GM23338 (cell line): Measurements from ENCODE around the gene NIT2. TPM values are rescaled to one million over a fixed set of nuclear protein-coding genes. Genes with fewer than 3 reads are reported as not detected.

ENCODE experiments used
- ATAC-seq: fragments of 200-7000 bp; cut with Tn5 transposase; 3 replicates; pipeline ENCODE4 v1.9.1; 2020
- DNase-seq: peaks from one replicate; pipeline ENCODE4 v3.0.0-alpha.2; 2015; ENCODE audit warnings: low spot score
- H2AFZ ChIP-seq: fragments of 200-600 bp; sonication (generic); 2 replicates; pipeline ENCODE4 v1.8.0; 2016; ENCODE audit warnings: antibody characterized with exemption, mild to moderate bottlenecking, moderate library complexity
- H3F3A ChIP-seq: fragments of 200-600 bp; sonication (generic); replicated peaks from 2 replicates; pipeline ENCODE4 v1.8.0; 2017; ENCODE audit warnings: antibody characterized with exemption, mixed run types, low read depth
- H3K27ac ChIP-seq: fragments of 200-600 bp; sonication (generic); 2 replicates; pipeline ENCODE4 v1.6.1; 2016; ENCODE audit warnings: low read depth
- H3K27me3 ChIP-seq: fragments of 200-600 bp; sonication (generic); 2 replicates; pipeline ENCODE4 v1.8.0; 2016; ENCODE audit warnings: mild to moderate bottlenecking, mixed run types, moderate library complexity; ENCODE audit not compliant: insufficient read depth
- H3K36me3 ChIP-seq: fragments of 200-600 bp; sonication (generic); 2 replicates; pipeline ENCODE4 v1.8.0; 2016; ENCODE audit warnings: mild to moderate bottlenecking; ENCODE audit not compliant: insufficient read depth
- H3K4me1 ChIP-seq: fragments of 200-600 bp; sonication (generic); 2 replicates; pipeline ENCODE4 v1.8.0; 2016; ENCODE audit warnings: mild to moderate bottlenecking, moderate library complexity; ENCODE audit not compliant: insufficient read depth
- H3K4me2 ChIP-seq: fragments of 200-600 bp; sonication (generic); 2 replicates; pipeline ENCODE4 v1.7.1; 2017; ENCODE audit warnings: mixed run types
- H3K4me3 ChIP-seq: fragments of 200-600 bp; sonication (generic); 2 replicates; pipeline ENCODE4 v1.6.1; 2016; ENCODE audit warnings: mixed run types
- H3K79me2 ChIP-seq: fragments of 200-600 bp; sonication (generic); replicated peaks from 2 replicates; pipeline ENCODE4 v1.8.0; 2017; ENCODE audit warnings: mild to moderate bottlenecking; ENCODE audit not compliant: insufficient read depth
- H3K9me2 ChIP-seq: fragments of 200-600 bp; sonication (generic); 2 replicates; pipeline ENCODE4 v1.8.0; 2017; ENCODE audit not compliant: insufficient read depth
- H4K20me1 ChIP-seq: fragments of 200-600 bp; sonication (generic); replicated peaks from 2 replicates; pipeline ENCODE4 v1.8.0; 2017; ENCODE audit warnings: mild to moderate bottlenecking; ENCODE audit not compliant: insufficient read depth
- H3K27ac Mint-ChIP-seq: 2 replicates; pipeline ENCODE4 v1.8.0; 2020; ENCODE audit warnings: inconsistent platforms, mild to moderate bottlenecking, moderate library complexity, mixed read lengths
- H3K27me3 Mint-ChIP-seq: 3 replicates; pipeline ENCODE4 v1.8.0; 2022; ENCODE audit warnings: low read depth, mild to moderate bottlenecking, moderate library complexity, mixed read lengths, inconsistent platforms; ENCODE audit not compliant: insufficient read depth, poor library complexity
- H3K36me3 Mint-ChIP-seq: 3 replicates; pipeline ENCODE4 v1.8.0; 2021; ENCODE audit warnings: low read depth, mild to moderate bottlenecking, inconsistent platforms, moderate library complexity, mixed read lengths
- H3K4me1 Mint-ChIP-seq: 3 replicates; pipeline ENCODE4 v1.8.0; 2020; ENCODE audit warnings: mild to moderate bottlenecking, inconsistent platforms, mixed read lengths
- H3K4me3 Mint-ChIP-seq: 3 replicates; pipeline ENCODE4 v1.8.0; 2021; ENCODE audit warnings: moderate library complexity, mild to moderate bottlenecking, inconsistent platforms, mixed read lengths
- H3K9me3 Mint-ChIP-seq: 3 replicates; pipeline ENCODE4 v1.8.0; 2020; ENCODE audit warnings: moderate library complexity, mild to moderate bottlenecking, inconsistent platforms, mixed read lengths
- CREB1 ChIP-seq: fragments of 250-450 bp; sonication (Bioruptor Pico); IDR thresholded peaks from 2 replicates; pipeline ENCODE4 v1.5.0; 2020; ENCODE audit warnings: low read depth, mild to moderate bottlenecking, moderate library complexity
- CTCF ChIP-seq, 2 experiments: fragments of 200-600 bp in 1 of 2; sonication (generic) in 1 of 2; conservative IDR thresholded peaks; 2 replicates each; pipeline versions ENCODE4 v1.5.1 to v1.6.1; 2016 to 2017; ENCODE audit warnings: antibody characterized with exemption in 2 of 2, low read depth in 2 of 2, mild to moderate bottlenecking in 2 of 2, moderate library complexity in 1 of 2
- ETS1 ChIP-seq: IDR thresholded peaks from 2 replicates; pipeline ENCODE4 v1.6.1; 2016; ENCODE audit warnings: antibody characterized with exemption
- EZH2 ChIP-seq: fragments of 200-600 bp; sonication (generic); IDR thresholded peaks from one replicate; pipeline ENCODE4 v1.8.0; 2017; ENCODE audit warnings: antibody characterized with exemption, mild to moderate bottlenecking, low read depth; ENCODE audit not compliant: unreplicated experiment
- EZH2phosphoT487 ChIP-seq: fragments of 200-600 bp; sonication (generic); IDR thresholded peaks from one replicate; pipeline ENCODE4 v1.8.1; 2018; ENCODE audit warnings: antibody characterized with exemption; ENCODE audit not compliant: unreplicated experiment
- JUNB ChIP-seq: IDR thresholded peaks from one replicate; pipeline ENCODE4 v1.6.1; 2016; ENCODE audit warnings: antibody characterized with exemption; ENCODE audit not compliant: unreplicated experiment
- NANOG ChIP-seq: IDR thresholded peaks from 2 replicates; pipeline ENCODE4 v1.6.1; 2016; ENCODE audit warnings: antibody characterized with exemption, borderline replicate concordance
- POLR2AphosphoS5 ChIP-seq: IDR thresholded peaks from 2 replicates; pipeline ENCODE4 v1.6.1; 2016; ENCODE audit warnings: antibody characterized with exemption, low read depth
- STAT1 ChIP-seq: IDR thresholded peaks from one replicate; pipeline ENCODE4 v1.6.1; 2016; ENCODE audit warnings: antibody characterized with exemption; ENCODE audit not compliant: unreplicated experiment
- ZNF114 ChIP-seq: fragments of 250-450 bp; sonication (Bioruptor Pico); IDR thresholded peaks from 2 replicates; pipeline ENCODE4 v1.5.0; 2020; ENCODE audit warnings: mild to moderate bottlenecking, moderate library complexity
- ZNF331 ChIP-seq: fragments of 250-450 bp; sonication (Bioruptor Pico); IDR thresholded peaks from 2 replicates; pipeline ENCODE4 v1.5.0; 2020; ENCODE audit warnings: low read depth, mild to moderate bottlenecking, moderate library complexity
- polyA plus RNA-seq: library from polyadenylated mRNA; unstranded; fragments of >200 nt; fragmentation: Nextera tagmentation; extraction: Ambion mirVana; gene quantifications from 2 replicates; pipeline ENCODE4 v1.2.1, GENCODE V29; 2016
- total RNA-seq: library from RNA; depleted of rRNA; stranded (reverse); fragments of >200 nt; shearing (Covaris generic); gene quantifications from 2 replicates; pipeline ENCODE4 v1.2.3, GENCODE V29; 2014

The NIT2 gene
- total and polyA plus RNA-seq, 2 experiments from 2014 or later: 19.2 to 53.7 TPM

GRCh38 chr3:100404250-100404548 is 69.6 kb downstream of the NIT2 start (continued):
- TF ChIP-seq EZH2phosphoT487 (no peak), STAT1 (no peak), CTCF (conservative IDR thresholded peaks at IDR 0.05; ENCODE audit: low read depth in 2 of 2) (no peak), ZNF331 (CRISPR knock-in tag) (no peak), POLR2AphosphoS5 (no peak), NANOG (no peak)

- Histone ChIP-seq H3K4me3 (no peak overlapping the region), H3K27ac (no peak overlapping the region)
- H3K36me3 Mint-ChIP-seq: peaks cover 49% of the 10 kb centered on the region
Observed at GRCh38 chr3:100407164-100407563, 72.6 kb downstream of the NIT2 start.

GRCh38 chr3:100407977-100408532 is 73.5 kb downstream of the NIT2 start:
- H3K4me1 Mint-ChIP-seq: peaks cover 22% of the 10 kb centered on the region
- no peaks in the 10 kb centered on the region for H3K27me3 Mint-ChIP-seq
- no peaks in the 10 kb centered on the region for H3K9me2 ChIP-seq
- H3K9me3 Mint-ChIP-seq: peaks cover 3% of the 10 kb centered on the region; the same call in 2 of the 3 replicates
- no peak overlapping the region for H3K4me3 ChIP-seq
- H3K27me3 ChIP-seq: no peaks in the 10 kb centered on the region
- no peak overlapping the region for H3K4me2 ChIP-seq
- H3F3A ChIP-seq: 0 out of 2 replicates have a peak, but pooled peaks cover 4% of the 10 kb centered on the region
- H4K20me1 ChIP-seq: 0 out of 2 replicates have a peak, but pooled peaks cover 5% of the 10 kb centered on the region
- H3K4me3 Mint-ChIP-seq: no peak overlapping the region; the same call in 2 of the 3 replicates
- peaks cover 18% of the 10 kb centered on the region for H3K4me1 ChIP-seq
- DNase-seq (peak; percentile 21), ATAC-seq (peak; percentile 81)
- no peak overlapping the region for H3K27ac ChIP-seq
- H2AFZ ChIP-seq: no peak overlapping the region
- peak overlapping the region; percentile 65; the same call in 1 of the 2 replicates for H3K27ac Mint-ChIP-seq
- peaks cover 63% of the 10 kb centered on the region for H3K79me2 ChIP-seq
- H3K36me3 Mint-ChIP-seq: peaks cover 57% of the 10 kb centered on the region
- H3K36me3 ChIP-seq: no peaks in the 10 kb centered on the region
- TF ChIP-seq ZNF331 (CRISPR knock-in tag) (no peak), ZNF114 (no peak), CTCF (conservative IDR thresholded peaks at IDR 0.05; ENCODE audit: low read depth in 2 of 2) (no peak), STAT1 (no peak), ETS1 (no peak), NANOG (no peak), EZH2 (no peak), CREB1 (no peak), JUNB (no peak), POLR2AphosphoS5 (no peak)

More at GRCh38 chr3:100407164-100407563, 72.6 kb downstream of the NIT2 start:
- H3K4me2 ChIP-seq: no peak overlapping the region
- Mint-ChIP-seq H3K27ac (no peak overlapping the region), H3K27me3 (no peaks in the 10 kb centered on the region), H3K4me3 (no peak overlapping the region), H3K9me3 (peaks cover 3% of the 10 kb centered on the region; the same call in 2 of the 3 replicates), H3K4me1 (peaks cover 17% of the 10 kb centered on the region)
- ATAC-seq (no peak), DNase-seq (no peak)
- H3K9me2 ChIP-seq: no peaks in the 10 kb centered on the region
- peaks cover 16% of the 10 kb centered on the region; the same call in 1 of the 2 replicates for H3K4me1 ChIP-seq
- TF ChIP-seq CREB1 (no peak), ETS1 (no peak)
- no peaks in the 10 kb centered on the region for H3K27me3 ChIP-seq
- no peak overlapping the region for H2AFZ ChIP-seq
- peaks cover 72% of the 10 kb centered on the region for H3K79me2 ChIP-seq
- H4K20me1 ChIP-seq: 0 out of 2 replicates have a peak, but pooled peaks cover 5% of the 10 kb centered on the region
- no peaks in the 10 kb centered on the region for H3F3A ChIP-seq
- no peaks in the 10 kb centered on the region for H3K36me3 ChIP-seq
